Fibroblast of skin of right quadriceps (primary cell): ENCODE measurements around the gene SFTPA2.
"Not testable (repeated sequence)": the region's sequence is repeated elsewhere in the genome, so short reads cannot be mapped to it uniquely, and the experiment has no call there.

Experiments
- DNase-seq: peaks from one replicate; pipeline ENCODE4 v3.0.0-alpha.2; 2013

The SFTPA2 gene

DNA sequence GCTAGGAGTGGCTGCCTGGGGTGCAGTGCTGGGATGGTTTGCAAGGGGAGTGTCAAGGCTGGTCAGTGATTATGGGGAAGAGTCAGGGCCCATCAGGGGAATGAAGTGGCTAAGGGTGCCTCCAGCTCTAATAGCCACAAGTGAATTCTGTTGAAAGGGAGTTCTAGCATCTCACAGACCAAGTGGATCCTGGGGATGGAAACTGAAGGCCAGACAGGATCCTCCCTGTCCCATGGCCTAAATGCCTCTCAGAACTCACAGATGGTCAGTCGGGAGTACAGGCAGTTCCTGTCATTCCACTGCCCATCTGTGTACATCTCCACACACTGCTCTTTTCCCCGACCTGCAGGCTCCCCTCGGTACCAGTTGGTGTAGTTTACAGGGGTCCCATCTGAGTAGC lies 3.2 kb downstream of the SFTPA2 start:
- DNase-seq: not testable (repeated sequence)

DNA sequence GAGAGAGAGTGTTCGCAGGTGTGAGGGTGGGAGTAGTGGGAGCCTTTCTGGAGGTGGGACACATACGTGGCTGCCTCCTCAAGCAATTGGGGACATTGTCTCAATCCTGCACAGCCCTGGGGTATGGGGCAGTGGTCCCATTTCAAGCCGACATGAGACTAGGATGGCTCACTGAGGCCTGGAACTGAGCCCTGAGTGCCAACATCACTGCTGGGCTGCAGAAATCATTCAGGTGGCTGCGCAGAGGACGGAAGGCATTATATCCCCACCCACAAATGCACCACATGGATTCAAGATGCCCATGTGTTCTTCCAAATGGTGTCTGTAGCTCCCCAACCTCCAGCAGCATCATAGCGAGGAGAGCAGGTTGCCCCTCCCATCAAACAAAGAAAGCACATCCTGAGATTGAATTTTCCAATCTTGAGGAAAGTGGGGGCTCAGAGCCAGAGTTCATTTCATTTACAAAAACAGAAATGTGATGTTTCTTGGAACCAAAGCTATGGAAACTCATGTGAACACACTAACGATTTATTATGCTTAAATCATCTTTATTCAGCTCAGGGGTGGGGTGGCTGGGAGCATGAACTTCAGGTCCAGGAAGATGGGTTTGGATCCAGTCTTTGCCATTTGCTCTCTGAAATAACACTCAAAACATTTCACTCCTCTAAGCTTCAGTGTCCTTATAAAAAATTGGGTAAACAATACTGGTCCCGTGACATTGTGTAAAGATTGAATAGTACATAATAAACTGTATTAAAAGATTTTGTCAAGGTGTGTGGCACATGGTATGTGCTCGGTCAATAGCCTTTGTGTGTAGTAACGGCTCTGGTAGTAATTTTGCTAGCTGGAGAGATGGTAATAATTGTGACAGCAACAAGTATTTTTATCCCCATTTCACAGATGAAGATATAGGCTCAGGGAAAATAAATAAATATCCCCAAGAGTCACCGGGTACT lies 4.6 kb downstream of the SFTPA2 start:
- no peak for DNase-seq

DNA sequence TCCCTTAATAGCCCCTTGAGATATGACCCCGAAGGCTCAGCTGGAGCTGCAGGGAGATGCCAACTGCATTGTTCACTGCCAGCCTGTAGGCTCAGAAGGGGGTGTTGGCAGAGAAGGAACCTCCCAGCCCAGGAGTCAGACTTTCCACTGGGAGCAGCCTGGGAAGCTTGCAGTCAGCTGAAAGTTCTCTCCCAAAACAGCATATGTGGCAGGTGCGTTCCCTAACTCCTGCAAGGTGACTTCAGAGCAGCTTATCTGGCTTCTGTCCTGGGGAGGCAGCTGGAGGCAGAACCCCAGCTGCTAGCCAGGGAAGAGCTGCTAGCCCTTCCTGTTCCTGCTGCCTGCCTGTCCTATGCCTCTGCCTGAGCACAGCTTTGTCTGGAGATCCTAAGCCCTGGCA lies 8.1 kb downstream of the SFTPA2 start:
- DNase-seq: no peak

DNA sequence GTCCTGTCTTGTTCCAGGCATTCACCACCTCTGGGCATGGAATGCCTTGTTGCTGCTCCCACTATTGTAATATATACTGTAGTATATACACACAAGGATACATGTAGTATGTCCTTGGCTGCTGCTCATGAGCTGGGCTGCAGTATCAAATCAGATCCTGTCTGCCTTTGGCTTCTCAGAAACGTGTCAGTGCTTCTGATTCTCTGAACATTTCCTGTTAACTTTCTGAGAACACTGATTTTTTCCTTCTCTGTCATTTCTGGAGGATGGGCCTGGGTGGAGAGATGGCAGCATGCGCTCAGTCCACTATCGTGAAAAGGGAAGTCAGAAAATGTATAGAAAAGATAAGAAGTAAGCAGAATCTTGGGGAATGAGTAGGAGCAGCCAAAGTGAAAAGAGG lies 12.2 kb downstream of the SFTPA2 start:
- no peak for DNase-seq

DNA sequence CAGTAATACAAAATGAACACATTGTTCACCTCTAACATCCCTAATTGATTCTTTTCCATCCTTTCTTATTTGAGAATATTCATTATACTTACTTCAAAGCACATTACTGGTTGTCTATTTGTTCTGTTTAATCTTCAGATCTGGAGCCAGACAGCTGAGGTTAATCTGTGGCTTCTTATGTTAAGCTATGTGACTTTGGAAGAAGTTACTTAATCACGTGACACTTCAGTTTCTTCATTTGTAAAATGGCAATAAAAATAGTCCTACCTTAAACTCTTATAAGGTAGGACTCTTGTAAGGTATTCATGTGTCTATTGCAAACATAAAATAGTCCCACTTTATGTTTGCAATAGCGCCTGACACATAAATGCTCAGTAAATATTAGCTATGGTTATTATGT lies 13.1 kb downstream of the SFTPA2 start:
- not testable (repeated sequence) for DNase-seq

DNA sequence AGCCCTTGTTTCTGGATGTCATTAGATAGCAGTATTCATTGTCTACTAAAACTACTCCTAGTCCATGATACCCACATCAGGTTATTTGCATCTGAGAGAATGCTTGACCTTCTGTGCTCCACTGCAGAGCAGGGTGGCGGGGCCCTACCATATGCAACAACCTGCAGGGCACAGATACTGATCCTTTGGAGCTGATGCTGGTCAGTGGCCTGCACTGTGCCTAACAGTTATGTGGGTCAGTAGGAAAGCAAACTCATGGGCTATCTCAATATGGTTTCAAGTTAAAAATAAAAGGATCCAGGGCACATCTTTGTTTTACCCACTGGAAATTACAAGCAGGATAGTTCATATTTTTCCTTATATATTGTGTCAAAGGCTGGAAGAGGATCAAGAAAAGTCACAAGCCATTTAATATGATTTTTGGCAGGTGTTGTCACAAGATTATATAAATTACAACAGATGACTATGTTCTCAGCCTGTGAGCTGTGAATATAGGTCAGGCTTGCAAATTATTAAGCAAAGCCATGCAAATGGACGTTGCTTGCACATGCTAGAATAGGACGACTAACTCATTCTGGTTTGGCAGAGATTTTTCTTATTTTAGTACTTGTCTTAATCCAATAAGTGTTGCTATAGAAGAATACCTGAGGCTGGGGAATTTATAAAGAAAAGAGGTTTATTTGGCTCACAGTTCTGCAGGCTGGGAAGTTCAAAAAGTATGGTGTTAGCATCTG lies 15.1 kb downstream of the SFTPA2 start:
- DNase-seq: not testable (repeated sequence)

DNA sequence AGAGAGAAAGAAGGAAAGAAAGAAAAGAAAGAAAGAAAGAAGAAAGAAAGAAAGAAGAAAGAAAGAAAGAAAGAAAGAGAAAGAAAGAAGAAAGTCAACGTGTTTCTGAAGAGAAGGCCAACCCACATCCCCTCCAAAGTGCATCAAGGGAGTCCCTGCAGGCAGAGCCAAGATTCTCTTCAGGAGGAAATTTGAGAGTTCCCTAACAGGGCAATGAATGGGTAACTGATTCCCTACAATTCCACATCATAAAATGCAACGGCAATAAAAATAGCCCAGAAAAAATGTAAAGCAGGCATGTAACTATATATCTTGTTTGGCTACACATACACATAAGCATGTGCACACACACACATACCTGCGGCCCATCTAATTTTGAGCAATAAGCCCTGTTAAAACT lies 15.8 kb downstream of the SFTPA2 start:
- peak; percentile 11 for DNase-seq

DNA sequence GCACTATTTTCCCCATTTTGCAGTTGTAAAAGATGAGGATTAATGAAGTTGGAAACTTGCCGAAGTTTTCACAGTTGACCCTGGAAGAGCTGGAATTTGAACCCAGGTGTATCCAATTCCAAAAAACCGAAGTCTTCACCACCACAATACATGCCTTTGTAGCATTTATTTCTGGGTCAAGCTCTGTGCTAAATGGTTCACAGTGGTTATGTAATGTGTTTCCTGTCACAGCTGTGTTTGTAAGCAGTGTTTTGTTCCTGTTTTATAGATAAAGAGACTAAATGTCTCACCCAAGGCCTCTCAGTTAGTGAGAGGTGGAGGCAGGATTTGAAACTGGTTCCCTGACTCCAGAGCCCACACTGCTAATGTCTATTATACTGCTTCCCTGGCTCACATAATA lies 17.6 kb downstream of the SFTPA2 start:
- no peak for DNase-seq

DNA sequence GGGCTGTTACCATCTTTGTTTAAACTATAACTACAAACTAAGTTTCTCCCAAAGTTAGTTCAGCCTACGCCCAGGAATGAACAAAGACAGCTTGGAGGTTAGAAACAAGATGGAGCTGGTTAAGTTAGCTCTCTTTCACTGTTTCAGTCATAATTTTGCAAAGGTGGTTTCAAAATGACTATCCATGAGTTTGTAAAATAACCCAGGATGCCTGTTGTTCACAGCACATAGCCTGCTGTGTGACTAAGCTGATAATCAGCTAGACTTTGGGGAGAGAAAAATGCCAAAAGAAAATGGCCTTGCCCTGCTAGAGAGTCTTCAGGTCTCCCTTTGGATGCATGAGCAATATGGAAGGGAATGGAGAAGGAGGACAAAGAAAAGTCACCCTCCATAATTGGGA lies 19.3 kb downstream of the SFTPA2 start:
- not testable (repeated sequence) for DNase-seq

DNA sequence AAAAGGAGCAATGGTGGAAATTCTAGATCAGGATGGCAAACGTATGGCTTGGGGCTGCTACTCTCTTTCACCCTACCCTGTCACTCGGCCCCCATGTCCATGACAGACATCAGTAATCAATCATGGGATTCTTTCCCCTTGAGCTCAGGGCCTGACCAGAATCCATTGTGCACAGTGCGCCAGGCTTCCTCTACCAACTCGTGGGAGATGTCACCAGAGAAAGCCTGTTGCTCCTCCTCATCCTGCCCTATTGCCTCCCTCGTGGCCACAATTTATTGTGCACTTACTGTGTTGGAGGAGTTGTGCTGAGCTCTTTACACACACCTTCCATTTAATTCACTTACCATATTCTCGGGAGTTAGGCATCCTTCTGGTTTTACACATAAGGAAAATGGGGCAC lies 21.9 kb downstream of the SFTPA2 start:
- DNase-seq: not testable (repeated sequence)

DNA sequence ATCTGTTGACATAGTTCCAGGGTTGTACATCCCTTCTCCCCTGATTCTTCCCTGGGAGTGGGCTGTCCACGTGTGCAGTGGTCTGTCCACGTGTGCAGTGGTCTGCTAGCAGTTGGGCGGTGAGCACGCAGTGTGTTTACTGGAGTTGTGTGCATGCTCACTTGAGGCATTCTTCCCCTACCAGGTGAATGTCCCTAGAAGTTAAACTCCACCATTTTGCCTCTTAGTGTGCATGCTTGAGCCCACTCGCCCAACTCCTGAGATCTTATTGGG lies 26.4 kb downstream of the SFTPA2 start:
- not testable (repeated sequence) for DNase-seq

DNA sequence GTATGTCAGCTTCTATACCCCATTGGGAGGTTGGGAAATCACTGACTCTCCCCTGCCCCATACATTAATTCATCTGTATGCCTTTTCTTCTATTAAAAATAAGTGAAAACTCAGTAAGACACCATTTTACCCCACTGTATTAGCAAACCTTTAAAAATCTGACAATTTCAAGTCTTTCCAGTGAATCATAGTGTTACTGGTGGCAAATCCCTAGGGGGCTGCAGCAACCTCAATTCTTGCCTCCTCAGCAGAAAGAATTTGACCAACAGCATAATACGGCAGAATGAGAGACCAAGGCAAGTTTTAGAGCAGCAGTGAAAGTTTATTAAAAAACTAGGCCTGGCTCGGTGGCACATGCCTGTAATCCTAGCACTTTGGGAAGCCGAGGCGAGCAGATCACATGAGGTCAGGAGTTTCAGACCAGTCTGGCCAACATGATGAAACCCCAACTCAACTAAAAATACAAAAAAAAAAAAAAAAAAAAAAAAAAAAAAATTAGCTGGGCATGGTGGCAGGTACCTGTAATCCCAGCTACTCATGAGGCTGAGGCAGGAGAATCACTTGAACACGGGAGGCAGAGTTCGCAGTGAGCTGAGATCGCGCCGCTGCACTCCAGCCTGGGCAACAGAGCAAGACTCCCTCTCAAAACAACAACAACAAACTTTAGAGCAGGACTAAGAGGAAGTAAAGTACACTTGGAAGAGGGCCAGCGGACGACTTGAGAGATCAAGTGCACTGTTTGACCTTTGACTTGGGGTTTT lies 26.9 kb downstream of the SFTPA2 start:
- peak; percentile 63 for DNase-seq

DNA sequence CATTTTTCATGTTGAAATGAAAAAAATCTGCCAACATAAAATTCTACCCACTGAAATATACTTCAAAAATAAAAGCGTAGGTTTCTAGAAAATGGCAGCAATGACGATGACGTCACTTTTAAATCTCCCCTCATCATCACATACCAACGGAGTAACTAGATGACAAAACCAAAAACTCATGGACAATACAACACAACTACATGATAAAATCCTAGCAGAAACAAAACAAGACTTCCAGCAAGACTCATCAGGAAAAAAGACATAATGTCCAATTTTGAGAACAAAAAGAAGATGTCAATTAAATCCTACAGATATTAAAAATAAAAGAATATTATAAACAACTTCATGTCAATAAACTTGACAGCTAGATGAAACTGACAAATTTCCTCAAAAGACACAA lies 31.9 kb downstream of the SFTPA2 start:
- not testable (repeated sequence) for DNase-seq

DNA sequence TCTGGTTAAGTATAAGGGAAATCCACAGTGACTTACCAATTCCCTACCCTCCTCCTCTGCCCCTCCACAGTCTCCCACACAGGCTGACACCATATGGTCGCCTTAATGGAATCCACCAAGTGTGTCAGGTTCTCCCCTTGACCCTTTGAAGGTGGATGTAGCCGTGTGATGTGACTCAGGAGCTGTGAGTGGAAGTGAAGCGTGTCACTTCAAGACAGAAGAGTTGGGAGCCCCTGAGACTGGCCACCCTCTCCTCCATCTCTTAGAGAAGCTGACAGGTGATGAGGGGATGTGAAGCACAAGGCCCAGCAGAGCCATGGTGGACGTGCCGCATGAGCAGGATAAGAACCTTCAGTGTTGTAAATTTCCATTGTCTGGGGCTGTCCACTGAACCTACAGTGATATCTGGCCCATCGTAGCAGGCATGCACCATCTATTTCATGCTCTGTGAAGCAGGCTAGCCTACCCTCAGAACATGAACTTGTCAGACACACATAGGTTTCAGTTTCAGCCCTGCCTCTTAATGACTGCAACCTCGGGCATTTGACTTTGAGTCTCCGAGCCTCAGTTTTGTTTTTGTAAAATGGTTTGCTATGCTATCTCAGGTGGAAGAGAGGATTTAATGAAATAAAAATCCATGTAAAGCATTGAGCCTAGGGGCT lies 35.0 kb downstream of the SFTPA2 start:
- DNase-seq: not testable (repeated sequence)

DNA sequence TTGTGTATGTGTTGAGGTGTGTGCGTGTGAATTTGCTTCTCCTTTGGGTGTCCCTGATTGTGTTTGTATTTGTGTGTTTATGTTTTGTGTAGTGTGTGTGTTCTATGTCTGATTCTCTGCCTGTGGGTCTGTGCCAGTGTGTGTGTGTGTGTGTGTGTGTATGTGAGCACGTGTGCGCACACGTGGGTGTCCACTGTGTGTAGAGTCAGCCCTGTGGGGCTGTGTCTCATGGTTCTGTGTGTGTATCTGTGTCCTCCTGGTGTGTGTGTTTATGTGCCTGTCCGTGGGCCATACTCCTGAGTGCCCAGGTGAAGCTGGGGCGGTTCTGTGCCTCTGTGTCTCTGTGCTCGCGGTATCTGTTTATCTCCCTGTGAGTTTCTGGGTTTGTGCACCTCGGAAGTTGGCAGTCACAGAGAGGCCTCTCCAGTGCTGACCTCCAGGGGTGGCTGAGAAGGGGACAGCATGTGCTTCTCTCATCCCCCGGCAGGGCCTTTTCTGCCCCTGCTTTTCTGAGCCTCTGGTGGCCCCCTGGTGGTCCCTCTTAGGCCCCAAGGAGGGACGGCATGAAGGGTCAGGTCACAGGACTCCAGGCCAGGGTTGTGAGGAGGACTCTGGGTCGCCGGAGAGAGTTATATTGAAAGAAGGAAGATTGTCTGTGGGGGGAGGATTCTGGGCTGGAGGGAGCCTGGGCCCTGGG lies 36.9 kb downstream of the SFTPA2 start:
- DNase-seq: not testable (repeated sequence)

DNA sequence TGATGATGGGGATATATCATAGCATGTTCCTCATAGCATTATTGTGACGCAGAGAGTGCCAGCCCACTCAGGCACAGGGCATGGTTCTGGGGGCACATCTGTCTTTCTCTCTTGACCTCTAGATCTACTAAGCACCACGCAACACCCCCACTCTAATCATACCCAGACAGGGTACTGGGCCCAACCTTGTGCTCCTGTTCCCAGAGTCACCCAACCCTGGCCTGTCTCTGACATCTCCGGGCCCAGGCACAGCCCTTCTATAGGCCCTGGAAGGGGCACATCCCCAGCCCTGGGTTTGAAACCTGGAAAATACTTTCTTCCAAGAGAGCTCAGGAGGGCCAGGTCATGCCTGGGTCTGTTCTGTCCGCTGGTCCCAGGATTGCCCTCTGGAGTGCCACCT lies 37.7 kb downstream of the SFTPA2 start:
- DNase-seq: not testable (repeated sequence)

DNA sequence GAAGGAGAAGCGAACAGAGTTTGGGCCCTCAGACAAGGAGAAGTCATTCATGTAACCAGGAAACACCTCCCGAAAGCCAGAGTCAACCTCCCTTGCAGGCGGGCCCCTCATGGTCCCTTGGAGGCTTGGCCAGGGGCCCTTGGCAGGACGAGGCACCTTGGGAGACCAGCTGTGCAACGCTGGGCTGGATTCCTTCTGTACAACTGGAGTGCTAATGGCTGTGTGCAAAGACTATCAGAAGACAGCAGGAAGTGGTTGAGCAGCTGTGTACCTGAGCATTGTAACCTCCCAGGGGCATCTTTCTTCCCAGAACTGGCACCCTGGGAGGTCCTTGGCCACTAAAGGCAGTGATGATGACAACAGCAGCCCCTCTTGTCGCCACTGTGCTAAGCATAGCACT lies 38.5 kb downstream of the SFTPA2 start:
- DNase-seq: not testable (repeated sequence)

DNA sequence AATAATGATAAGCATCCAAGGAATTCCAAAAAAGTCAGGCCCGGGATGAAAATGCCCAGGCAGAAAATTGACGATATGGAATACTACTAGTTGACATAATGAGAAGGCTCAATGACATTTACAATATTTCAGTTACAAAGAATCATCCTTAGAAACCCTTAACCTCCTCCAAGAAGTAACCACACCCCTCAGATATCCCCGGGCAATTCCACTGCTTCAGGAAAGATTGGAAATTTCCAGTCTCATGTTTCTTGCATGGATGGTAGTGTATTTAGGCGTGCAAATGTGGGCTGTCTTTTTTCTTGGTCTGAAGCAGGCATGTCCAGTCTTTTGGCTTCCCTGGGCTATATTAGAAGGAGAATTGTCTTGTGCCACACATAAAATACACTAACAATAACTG lies 42.6 kb downstream of the SFTPA2 start:
- DNase-seq: not testable (repeated sequence)

DNA sequence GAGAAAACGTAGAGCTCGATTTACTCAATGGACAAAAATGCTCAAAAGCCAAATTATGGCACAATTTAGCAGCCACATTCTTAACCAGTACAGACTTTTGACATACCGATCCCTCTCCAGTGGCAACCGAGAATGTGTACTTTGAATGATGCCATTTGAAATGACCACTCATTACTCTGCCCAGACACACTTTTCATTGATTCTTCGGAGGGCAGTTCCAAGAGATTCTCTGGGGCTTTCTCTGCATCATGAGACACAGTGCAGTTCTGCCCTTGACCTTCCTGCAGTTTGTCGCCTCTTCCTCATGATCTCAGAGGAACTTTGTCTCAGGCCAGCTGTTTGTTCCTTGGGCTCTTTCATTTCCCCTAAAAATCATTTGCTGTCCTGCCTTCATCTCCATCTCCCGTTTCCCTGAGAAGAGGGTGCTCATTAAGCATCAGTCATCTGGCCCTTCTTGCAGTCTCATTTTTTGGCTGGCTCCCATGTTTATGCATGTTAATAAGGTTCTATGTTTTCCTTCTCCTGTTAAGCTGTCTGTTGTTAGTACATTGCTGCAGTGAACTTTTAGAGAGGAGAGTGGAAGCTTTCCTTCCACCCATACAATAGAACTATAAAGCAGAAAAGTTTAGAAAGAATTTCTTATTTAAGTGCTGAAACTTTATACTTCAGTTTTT lies 43.5 kb downstream of the SFTPA2 start:
- not testable (repeated sequence) for DNase-seq

DNA sequence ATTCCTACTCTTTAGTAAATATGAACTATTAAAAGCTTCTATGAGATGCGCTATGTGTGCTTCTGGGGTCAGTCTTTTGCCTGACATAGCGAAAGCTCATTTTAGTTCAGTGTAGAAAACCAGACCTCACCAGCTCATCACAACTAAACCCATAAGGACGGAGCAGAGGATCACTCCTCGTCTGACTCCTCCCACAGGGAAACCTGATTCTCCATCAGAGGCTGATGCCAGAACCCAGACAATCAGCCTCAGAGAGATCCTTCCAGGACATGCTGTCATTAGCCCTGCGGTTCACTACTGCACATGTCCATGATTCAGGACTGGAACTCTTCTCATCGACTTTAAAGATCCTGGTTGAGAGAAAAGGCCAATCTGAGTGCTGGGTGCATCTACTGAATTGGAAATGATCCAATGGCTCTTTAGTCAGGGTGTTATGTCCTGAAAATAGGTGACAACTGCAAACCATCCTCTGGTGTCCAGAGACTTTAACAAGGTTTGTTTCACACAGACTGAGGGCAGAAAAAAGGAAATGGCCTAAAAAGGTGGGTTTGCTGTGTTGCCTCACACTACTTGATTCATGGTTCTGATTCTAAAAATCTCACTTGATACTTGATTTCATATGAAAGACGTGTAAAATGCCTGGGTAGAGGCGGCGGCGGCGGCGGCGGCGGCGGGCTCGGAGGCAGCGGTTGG lies 48.2 kb downstream of the SFTPA2 start, which contains the start of gene EIF5AL1:
EIF5AL1 (plus strand) TSS at position 643 of the 693 bp plus-strand sequence. CDS start 117 bp downstream, outside the sequence.
- not testable (repeated sequence) for DNase-seq
